GM19467 (cell line): ENCODE data around the gene PCOLCE2.

Experiments used
- ATAC-seq: cut with Tn5 transposase; IDR thresholded peaks from one replicate; pipeline ENCODE4 v1.9.1; 2021; ENCODE audit warnings: mild to moderate bottlenecking, moderate library complexity; ENCODE audit not compliant: unreplicated experiment

PCOLCE2 gene

GRCh38 chr3:142888481-142889211 lies at the start of gene PCOLCE2:
PCOLCE2 (minus strand) TSS chr3:142889083; CDS start chr3:142888896, 187 bp downstream.
- ATAC-seq: no peak

- ATAC-seq: no peak
These were observed 47.1 kb upstream of the PCOLCE2 start for GRCh38 chr3:142935963-142936362.

- no peak for ATAC-seq
These were observed 46.0 kb upstream of the PCOLCE2 start for GRCh38 chr3:142934887-142935269.

- no peak for ATAC-seq
These were observed 45.4 kb upstream of the PCOLCE2 start for GRCh38 chr3:142934128-142934886.

- ATAC-seq: peak; percentile 86
These were observed 42.3 kb upstream of the PCOLCE2 start for GRCh38 chr3:142931222-142931621.

GRCh38 chr3:142930463-142930862 lies 41.6 kb upstream of the PCOLCE2 start:
- no peak for ATAC-seq

GRCh38 chr3:142929890-142930289 lies 41.0 kb upstream of the PCOLCE2 start:
- no peak for ATAC-seq

GRCh38 chr3:142929109-142929508 lies 40.2 kb upstream of the PCOLCE2 start:
- no peak for ATAC-seq

GRCh38 chr3:142926368-142926944 lies 37.6 kb upstream of the PCOLCE2 start:
- no peak for ATAC-seq

GRCh38 chr3:142925140-142925539 lies 36.3 kb upstream of the PCOLCE2 start:
- ATAC-seq: no peak

- no peak for ATAC-seq
These were observed 34.8 kb upstream of the PCOLCE2 start for GRCh38 chr3:142923694-142924093.

- ATAC-seq: no peak
These were observed 27.7 kb upstream of the PCOLCE2 start for GRCh38 chr3:142916605-142917004.

- no peak for ATAC-seq
These were observed 26.8 kb upstream of the PCOLCE2 start for GRCh38 chr3:142915636-142916035.

GRCh38 chr3:142914286-142914811 lies 25.5 kb upstream of the PCOLCE2 start:
- ATAC-seq: no peak

GRCh38 chr3:142913432-142913831 lies 24.5 kb upstream of the PCOLCE2 start:
- no peak for ATAC-seq

- no peak for ATAC-seq
These were observed 23.7 kb upstream of the PCOLCE2 start for GRCh38 chr3:142912402-142913172.

- no peak for ATAC-seq
These were observed 21.4 kb upstream of the PCOLCE2 start for GRCh38 chr3:142910280-142910679.

- ATAC-seq: no peak
These were observed 20.4 kb upstream of the PCOLCE2 start for GRCh38 chr3:142909282-142909681.

GRCh38 chr3:142907996-142908395 lies 19.1 kb upstream of the PCOLCE2 start:
- no peak for ATAC-seq

- no peak for ATAC-seq
These were observed 16.0 kb upstream of the PCOLCE2 start for GRCh38 chr3:142904639-142905436.
